HEK293T (cell line): ENCODE measurements around the gene TBC1D32.
"Not testable (repeated sequence)": the region's sequence is repeated elsewhere in the genome, so short reads cannot be mapped to it uniquely, and the experiment has no call there.

ENCODE experiments used
- CTCF ChIA-PET: fragments of 350-600 bp; formaldehyde crosslinking; extraction: SDS; loops from one replicate; lab custom pipeline; 2021; ENCODE audit warnings: antibody characterized with exemption, inconsistent platforms; lab: Yijun Ruan, JAX
- POLR2A ChIA-PET: fragments of 350-600 bp; formaldehyde crosslinking; extraction: SDS; loops from one replicate; lab custom pipeline; 2020; ENCODE audit warnings: antibody characterized with exemption, inconsistent platforms; lab: Yijun Ruan, JAX
- DNase-seq: peaks from one replicate; pipeline ENCODE4 v3.0.0; 2012; ENCODE audit warnings: mixed read lengths; ENCODE audit errors: extremely low spot score
- ARNT ChIP-seq: fragments of 450-650 bp; IDR thresholded peaks from 2 replicates; pipeline ENCODE4 v1.6.1; 2017; ENCODE audit warnings: mild to moderate bottlenecking
- BHLHE40 ChIP-seq: fragments of 450-650 bp; IDR thresholded peaks from 2 replicates; pipeline ENCODE4 v1.6.1; 2016; ENCODE audit warnings: mild to moderate bottlenecking, moderate library complexity, borderline replicate concordance
- CTBP1 ChIP-seq: fragments of 450-650 bp; IDR thresholded peaks from 2 replicates; pipeline ENCODE4 v1.6.1; 2016; ENCODE audit warnings: borderline replicate concordance
- ELF4 ChIP-seq: fragments of 450-650 bp; IDR thresholded peaks from 2 replicates; pipeline ENCODE4 v1.6.1; 2017; ENCODE audit warnings: antibody characterized with exemption
- FOXA1 ChIP-seq: fragments of 450-650 bp; IDR thresholded peaks from 2 replicates; pipeline ENCODE4 v1.6.1; 2016; ENCODE audit warnings: mild to moderate bottlenecking
- FOXK2 ChIP-seq: fragments of 450-650 bp; IDR thresholded peaks from 2 replicates; pipeline ENCODE4 v1.6.1; 2016; ENCODE audit warnings: mild to moderate bottlenecking
- FOXM1 ChIP-seq: fragments of 450-650 bp; IDR thresholded peaks from 2 replicates; pipeline ENCODE4 v1.6.1; 2017; ENCODE audit warnings: mild to moderate bottlenecking, borderline replicate concordance
- HDGF ChIP-seq: fragments of 450-650 bp; IDR thresholded peaks from 2 replicates; pipeline ENCODE4 v1.6.1; 2017; ENCODE audit warnings: antibody characterized with exemption, borderline replicate concordance
- L3MBTL2 ChIP-seq: fragments of 450-650 bp; conservative IDR thresholded peaks from 2 replicates; pipeline ENCODE4 v1.6.1; 2016; ENCODE audit warnings: mild to moderate bottlenecking
- LEF1 ChIP-seq: fragments of 450-650 bp; IDR thresholded peaks from 2 replicates; pipeline ENCODE4 v1.6.1; 2017; ENCODE audit warnings: mild to moderate bottlenecking, borderline replicate concordance
- NFRKB ChIP-seq: fragments of 450-650 bp; IDR thresholded peaks from 2 replicates; pipeline ENCODE4 v1.6.1; 2016; ENCODE audit warnings: mild to moderate bottlenecking, moderate library complexity
- PKNOX1 ChIP-seq: fragments of 450-650 bp; IDR thresholded peaks from 2 replicates; pipeline ENCODE4 v1.6.1; 2016
- SP1 ChIP-seq: fragments of 450-650 bp; IDR thresholded peaks from 2 replicates; pipeline ENCODE4 v1.6.1; 2017
- SUZ12 ChIP-seq: fragments of 450-650 bp; IDR thresholded peaks from 2 replicates; pipeline ENCODE4 v1.6.1; 2016; ENCODE audit warnings: mild to moderate bottlenecking
- TARDBP ChIP-seq: fragments of 450-650 bp; IDR thresholded peaks from 2 replicates; pipeline ENCODE4 v1.6.1; 2016
- ZNF384 ChIP-seq: fragments of 450-650 bp; IDR thresholded peaks from 2 replicates; pipeline ENCODE4 v1.6.1; 2016

The TBC1D32 gene

GRCh38 chr6:121236984-121237383 is 97.3 kb downstream of the TBC1D32 start:
- POLR2A ChIA-PET = no interaction called here
- CTCF ChIA-PET = no interaction called here
- no peak for DNase-seq
- no peak for TF ChIP-seq ZNF384
- TF ChIP-seq FOXM1 = no peak
- TF ChIP-seq BHLHE40 = no peak
- TF ChIP-seq SUZ12 = no peak

- POLR2A ChIA-PET = no interaction called here
- no peak for TF ChIP-seq FOXK2
- TF ChIP-seq NFRKB = no peak
- TF ChIP-seq BHLHE40 = no peak
- TF ChIP-seq CTBP1 = no peak
- TF ChIP-seq LEF1 = no peak
- no peak for TF ChIP-seq ARNT
- no peak for TF ChIP-seq ELF4
- DNase-seq = no peak
- CTCF ChIA-PET = no interaction called here
These were observed 98.9 kb downstream of the TBC1D32 start for GRCh38 chr6:121235386-121235785.

- CTCF ChIA-PET = no interaction called here
- no peak for TF ChIP-seq SP1
- no peak for TF ChIP-seq NFRKB
- no peak for TF ChIP-seq FOXM1
- TF ChIP-seq FOXA1 = no peak
- no peak for TF ChIP-seq HDGF
- DNase-seq = no peak
- POLR2A ChIA-PET = no interaction called here
These were observed 110.3 kb downstream of the TBC1D32 start for GRCh38 chr6:121223930-121224329.

GRCh38 chr6:121223212-121223611 is 111.1 kb downstream of the TBC1D32 start:
- ChIA-PET CTCF (interaction anchor here (0.8 kb wide), 1 partner anchor 163 kb away, joined by 4 read pairs; no protein-coding TSS in a partner anchor), POLR2A (no interaction called here)
- TF ChIP-seq FOXM1 = no peak
- TF ChIP-seq ARNT = no peak
- no peak for TF ChIP-seq SUZ12
- no peak for TF ChIP-seq FOXK2
- TF ChIP-seq HDGF = no peak
- no peak for TF ChIP-seq SP1
- TF ChIP-seq TARDBP = no peak
- TF ChIP-seq CTBP1 = no peak
- no peak for TF ChIP-seq FOXA1
- TF ChIP-seq PKNOX1 = no peak
- DNase-seq = no peak

GRCh38 chr6:121222656-121223055 is 111.6 kb downstream of the TBC1D32 start:
- TF ChIP-seq L3MBTL2 = no peak
- no peak for TF ChIP-seq PKNOX1
- TF ChIP-seq HDGF = no peak
- no peak for TF ChIP-seq ZNF384
- TF ChIP-seq FOXM1 = no peak
- no peak for TF ChIP-seq ELF4
- TF ChIP-seq ARNT = no peak
- no peak for TF ChIP-seq CTBP1
- no peak for TF ChIP-seq SUZ12
- no peak for TF ChIP-seq FOXA1
- no peak for TF ChIP-seq BHLHE40
- no peak for TF ChIP-seq NFRKB
- DNase-seq = no peak
- ChIA-PET POLR2A (no interaction called here), CTCF (interaction anchor here (0.8 kb wide), 1 partner anchor 162 kb away, joined by 4 read pairs; no protein-coding TSS in a partner anchor)

- TF ChIP-seq TARDBP (no peak), ZNF384 (no peak), NFRKB (no peak), BHLHE40 (no peak), HDGF (no peak), ARNT (no peak), LEF1 (no peak), ELF4 (no peak), CTBP1 (no peak), SUZ12 (no peak), L3MBTL2 (no peak), FOXA1 (no peak), FOXK2 (no peak), PKNOX1 (no peak), FOXM1 (no peak), SP1 (no peak)
- DNase-seq = no peak
- POLR2A ChIA-PET = no interaction called here
- CTCF ChIA-PET = no interaction called here
These were observed 117.4 kb downstream of the TBC1D32 start for GRCh38 chr6:121216928-121217327.

GRCh38 chr6:121213341-121213740 is 120.9 kb downstream of the TBC1D32 start:
- DNase-seq, POLR2A ChIA-PET, CTCF ChIA-PET: not testable (repeated sequence)
